GM06990 (cell line): ENCODE data around the gene AAK1.

Source experiments
- DNase-seq: peaks from one replicate; pipeline ENCODE4 v3.0.0-alpha.2; 2011; ENCODE audit not compliant: insufficient read length; ENCODE audit errors: extremely low read depth
- H3K27me3 ChIP-seq: replicated peaks from 2 replicates; pipeline ENCODE4 v1.6.0; 2011; ENCODE audit warnings: low read length; ENCODE audit not compliant: control insufficient read depth, insufficient read depth
- H3K36me3 ChIP-seq: 2 replicates; pipeline ENCODE4 v1.5.1; 2011; ENCODE audit warnings: low read length; ENCODE audit not compliant: control insufficient read depth, insufficient read depth
- H3K4me3 ChIP-seq: replicated peaks from 2 replicates; pipeline ENCODE4 v1.5.1; 2011; ENCODE audit warnings: low read depth, mild to moderate bottlenecking, control low read depth, low read length
- CTCF ChIP-seq: IDR thresholded peaks from 2 replicates; pipeline ENCODE4 v1.5.1; 2011; ENCODE audit warnings: low read length, control low read depth, mild to moderate bottlenecking, inconsistent platforms; ENCODE audit not compliant: insufficient read depth, poor library complexity, severe bottlenecking

Gene AAK1

GRCh38 chr2:69644506-69644979 is 1.0 kb upstream of the AAK1 start:
- Histone ChIP-seq H3K36me3 (peaks cover 1% of the 10 kb centered on the region; the same call in 1 of the 2 replicates), H3K4me3 (peak overlapping the region; percentile 86), H3K27me3 (no peaks in the 10 kb centered on the region)
- DNase-seq = no peak
- TF ChIP-seq CTCF = no peak

GRCh38 chr2:69642709-69643601 is 584 bp downstream of the AAK1 start:
- DNase-seq = peak; percentile 50
- H3K27me3 ChIP-seq = no peaks in the 10 kb centered on the region

GRCh38 chr2:69641887-69642708 is 1.4 kb downstream of the AAK1 start:
- Histone ChIP-seq H3K4me3 (peak overlapping the region; percentile 86), H3K27me3 (no peaks in the 10 kb centered on the region), H3K36me3 (peaks cover 1% of the 10 kb centered on the region; the same call in 1 of the 2 replicates)
- DNase-seq = no peak
- TF ChIP-seq CTCF = no peak

More at GRCh38 chr2:69642709-69643601, 584 bp downstream of the AAK1 start:
- H3K4me3 ChIP-seq = peak overlapping the region; percentile 86
- TF ChIP-seq CTCF = no peak
- peaks cover 1% of the 10 kb centered on the region; the same call in 1 of the 2 replicates for H3K36me3 ChIP-seq

GRCh38 chr2:69641471-69641870 is 2.1 kb downstream of the AAK1 start:
- no peak for TF ChIP-seq CTCF
- peak overlapping the region; percentile 86 for H3K4me3 ChIP-seq
- H3K27me3 ChIP-seq = no peaks in the 10 kb centered on the region
- no peak for DNase-seq
- H3K36me3 ChIP-seq = peaks cover 1% of the 10 kb centered on the region; the same call in 1 of the 2 replicates

- no peak for TF ChIP-seq CTCF
- Histone ChIP-seq H3K27me3 (no peaks in the 10 kb centered on the region), H3K4me3 (no peak overlapping the region), H3K36me3 (peaks cover 1% of the 10 kb centered on the region; the same call in 1 of the 2 replicates)
- DNase-seq = no peak
These were observed 4.3 kb downstream of the AAK1 start for GRCh38 chr2:69639266-69639665.
